Measurements from ENCODE around the gene ACBD5. TPM values are rescaled to one million over a fixed set of nuclear protein-coding genes. Genes with fewer than 3 reads are reported as not detected.

Gene ACBD5
- total RNA-seq, 1 donor from 2014 or later, result 23.8 TPM

- no peaks in the 10 kb centered on the region for H3K9me3 Mint-ChIP-seq (ENCODE audit: unreplicated experiment)
- Histone ChIP-seq H3K4me3 (ENCODE audit: insufficient read depth, low read depth, low read length) (no peak overlapping the region), H4K20me1 (ENCODE audit: insufficient read depth, low read length) (peaks cover 56% of the 10 kb centered on the region), H3K9me3 (ENCODE audit: insufficient read depth, low read depth, low read length) (no peaks in the 10 kb centered on the region), H3K27ac (ENCODE audit: low read depth, low read length) (no peak overlapping the region), H2AFZ (ENCODE audit: low read depth, low read length) (no peak overlapping the region), H3K36me3 (ENCODE audit: insufficient read depth, low read length) (peaks cover 53% of the 10 kb centered on the region), H3K9ac (ENCODE audit: low read length) (no peak overlapping the region), H3K4me2 (ENCODE audit: low read length) (no peak overlapping the region), H3K27me3 (ENCODE audit: insufficient read depth, low read length) (no peaks in the 10 kb centered on the region), H3K4me1 (ENCODE audit: insufficient read depth, low read length) (peaks cover 2% of the 10 kb centered on the region), H3K79me2 (ENCODE audit: insufficient read depth, low read length) (peaks cover 88% of the 10 kb centered on the region)
- H3K27me3 Mint-ChIP-seq (ENCODE audit: low read depth, unreplicated experiment), result no peaks in the 10 kb centered on the region
- peaks cover 8% of the 10 kb centered on the region for H3K36me3 Mint-ChIP-seq (ENCODE audit: low read depth, unreplicated experiment)
- FAIRE-seq (no peak), DNase-seq (ENCODE audit: low read depth) (no peak)
- H3K4me3 Mint-ChIP-seq (ENCODE audit: unreplicated experiment), result no peak overlapping the region
- H3K4me1 Mint-ChIP-seq (ENCODE audit: low read depth, unreplicated experiment), result peaks cover 2% of the 10 kb centered on the region
- no peak for TF ChIP-seq CTCF (IDR thresholded peaks at IDR 0.05; ENCODE audit: insufficient read depth, low read depth, low read length)
- no peak for TF ChIP-seq EZH2 (IDR thresholded peaks at IDR 0.05; ENCODE audit: insufficient read depth, low read length)
- H3K27ac Mint-ChIP-seq (ENCODE audit: unreplicated experiment), result no peak overlapping the region
These were observed 94.7 kb downstream of the ACBD5 start for GRCh38 chr10:27145937-27146336.

Other genes starting within 250 kb of the ACBD5 start
- 7.7 and 7.9 TPM in 2 replicates for gene ANKRD26, start 140.3 kb downstream of the ACBD5 start, total RNA-seq
- gene YME1L1, start 86.4 kb downstream of the ACBD5 start, total RNA-seq, result 168 and 169 TPM in 2 replicates
- gene MASTL, start 85.4 kb downstream of the ACBD5 start, total RNA-seq, result 6.7 and 7.7 TPM in 2 replicates